GM12875 (cell line): ENCODE measurements around the gene KDM4B.

ENCODE experiments used
- H3K4me3 ChIP-seq: one replicate; pipeline ENCODE4 v1.5.1; 2011; ENCODE audit warnings: low read depth, low read length, control low read depth
- CTCF ChIP-seq: IDR thresholded peaks from 2 replicates; pipeline ENCODE4 v1.5.1; 2011; ENCODE audit warnings: low read depth, mild to moderate bottlenecking, control low read depth, inconsistent platforms, low read length, moderate library complexity, borderline replicate concordance; ENCODE audit not compliant: insufficient read depth

KDM4B gene

GRCh38 chr19:5119297-5119998, 150.5 kb downstream of the KDM4B start:
- TF ChIP-seq CTCF, result no peak
- no peak overlapping the region for H3K4me3 ChIP-seq

- no peak for TF ChIP-seq CTCF
- H3K4me3 ChIP-seq, result no peak overlapping the region
Measured at GRCh38 chr19:5120321-5120720, 151.4 kb downstream of the KDM4B start.

GRCh38 chr19:5120833-5121232, 151.9 kb downstream of the KDM4B start:
- no peak for TF ChIP-seq CTCF

GRCh38 chr19:5121266-5122120, 152.6 kb downstream of the KDM4B start:
- no peak for TF ChIP-seq CTCF
- no peak overlapping the region for H3K4me3 ChIP-seq

More at GRCh38 chr19:5120833-5121232, 151.9 kb downstream of the KDM4B start:
- H3K4me3 ChIP-seq, result no peak overlapping the region

- TF ChIP-seq CTCF, result no peak
- no peak overlapping the region for H3K4me3 ChIP-seq
Measured at GRCh38 chr19:5122121-5122400, 153.1 kb downstream of the KDM4B start.

- no peak for TF ChIP-seq CTCF
- no peak overlapping the region for H3K4me3 ChIP-seq
Measured at GRCh38 chr19:5122671-5123409, 153.9 kb downstream of the KDM4B start.
